NCI-H1694 (cell line): ENCODE data around the gene IL3.

Source experiments
- DNase-seq: peaks from one replicate; lab custom pipeline; 2025; lab: John Stamatoyannopoulos, UW

IL3 gene, protein sequence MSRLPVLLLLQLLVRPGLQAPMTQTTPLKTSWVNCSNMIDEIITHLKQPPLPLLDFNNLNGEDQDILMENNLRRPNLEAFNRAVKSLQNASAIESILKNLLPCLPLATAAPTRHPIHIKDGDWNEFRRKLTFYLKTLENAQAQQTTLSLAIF

DNA sequence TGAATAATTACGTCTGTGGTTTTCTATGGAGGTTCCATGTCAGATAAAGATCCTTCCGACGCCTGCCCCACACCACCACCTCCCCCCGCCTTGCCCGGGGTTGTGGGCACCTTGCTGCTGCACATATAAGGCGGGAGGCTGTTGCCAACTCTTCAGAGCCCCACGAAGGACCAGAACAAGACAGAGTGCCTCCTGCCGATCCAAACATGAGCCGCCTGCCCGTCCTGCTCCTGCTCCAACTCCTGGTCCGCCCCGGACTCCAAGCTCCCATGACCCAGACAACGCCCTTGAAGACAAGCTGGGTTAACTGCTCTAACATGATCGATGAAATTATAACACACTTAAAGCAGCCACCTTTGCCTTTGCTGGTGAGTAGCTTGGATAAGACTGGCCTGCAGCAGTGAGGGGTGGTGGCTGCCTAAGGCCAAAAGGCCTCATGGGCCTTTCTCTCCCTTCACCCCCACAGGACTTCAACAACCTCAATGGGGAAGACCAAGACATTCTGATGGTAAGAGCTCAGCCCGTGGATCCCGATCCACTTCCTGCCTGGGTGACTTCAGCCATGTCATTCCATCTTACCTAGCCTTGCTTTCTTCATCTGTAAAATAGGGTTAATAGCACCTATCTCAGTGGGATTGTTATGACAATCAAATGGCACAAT lies at the start of gene IL3:
Gene IL3 (plus strand): TSS at position 155 of the 661 bp plus-strand sequence. CDS start 52 bp downstream, at position 207.
- DNase-seq = no peak

GRCh38 chr5:132010989-132011621 lies 49.4 kb upstream of the IL3 start:
- DNase-seq = no peak

DNA sequence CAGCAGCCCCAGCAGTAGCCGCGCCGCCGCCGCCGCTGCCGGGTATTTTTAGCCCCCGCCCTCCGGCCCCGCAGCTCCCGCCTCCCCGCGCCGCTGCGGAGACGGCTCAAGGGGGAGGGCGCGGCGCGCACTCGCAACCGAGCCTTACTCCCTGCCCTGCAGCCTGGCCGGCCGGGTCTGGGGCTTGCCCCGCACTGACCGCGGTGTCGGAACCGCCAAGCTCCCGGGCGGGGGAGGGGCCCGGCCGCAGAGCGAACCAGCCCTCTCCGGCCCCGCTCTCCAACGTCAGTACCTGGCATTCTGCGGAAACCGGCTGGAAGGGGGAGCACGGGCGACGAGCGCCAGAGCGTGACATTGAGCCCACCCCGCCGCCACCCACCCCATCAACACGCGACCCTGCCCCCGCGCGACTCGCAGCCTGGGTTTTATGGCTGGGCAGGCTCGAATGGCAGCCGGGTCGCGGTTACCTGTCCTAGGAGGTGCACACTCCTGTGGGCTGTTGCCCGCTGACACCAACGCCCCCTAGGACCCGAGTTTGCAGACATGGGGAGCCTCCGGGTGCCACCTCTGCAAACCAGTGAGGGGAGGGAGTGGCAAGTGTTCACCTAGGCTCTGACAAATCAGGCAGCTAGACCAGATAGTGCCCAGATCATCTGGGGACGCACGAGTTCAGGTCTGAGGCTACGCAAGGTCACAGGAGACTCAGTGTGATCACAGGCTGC lies 48.7 kb upstream of the IL3 start, which contains the start of gene ACSL6:
Gene ACSL6 (minus strand): TSS at position 37 of the 722 bp plus-strand sequence. CDS start 105 bp downstream, outside the sequence.
- no peak for DNase-seq

- DNase-seq = no peak
Measured at GRCh38 chr5:132012371-132013005, 48.0 kb upstream of the IL3 start.

DNA sequence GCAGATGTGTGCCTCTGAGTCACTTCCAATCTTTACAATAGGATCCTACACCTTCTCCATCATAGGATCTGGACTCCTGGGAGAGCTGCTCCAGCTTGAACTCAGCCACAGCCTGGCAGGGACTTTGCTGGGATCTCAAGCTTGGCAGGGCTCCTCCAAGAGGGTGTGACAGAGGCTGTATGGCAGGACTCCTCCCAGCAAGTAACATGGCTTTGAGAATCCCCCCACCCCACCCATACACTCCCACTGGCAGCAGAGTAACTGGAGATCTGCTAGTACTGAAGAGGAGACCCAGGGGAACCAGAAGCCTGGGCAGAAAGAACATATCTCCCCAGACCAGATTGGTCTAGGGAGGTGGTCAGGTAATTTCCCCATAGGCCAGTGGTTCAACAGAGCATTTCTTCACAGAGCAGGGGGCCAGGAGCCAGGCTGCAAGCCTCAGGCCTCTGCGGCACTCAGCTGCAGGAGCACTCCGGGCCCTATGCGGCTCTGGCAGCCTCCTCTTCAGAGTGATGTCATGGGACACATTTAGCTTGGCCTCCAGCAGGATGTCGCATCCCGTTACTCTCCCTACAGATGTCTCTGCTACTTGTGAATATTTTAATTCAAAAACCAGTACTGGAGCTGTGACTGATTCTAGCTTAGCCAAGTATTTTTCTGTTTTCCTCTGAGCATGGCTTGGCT lies 47.3 kb upstream of the IL3 start:
- no peak for DNase-seq

- no peak for DNase-seq
Measured at GRCh38 chr5:132013711-132014110, 46.7 kb upstream of the IL3 start.

DNA sequence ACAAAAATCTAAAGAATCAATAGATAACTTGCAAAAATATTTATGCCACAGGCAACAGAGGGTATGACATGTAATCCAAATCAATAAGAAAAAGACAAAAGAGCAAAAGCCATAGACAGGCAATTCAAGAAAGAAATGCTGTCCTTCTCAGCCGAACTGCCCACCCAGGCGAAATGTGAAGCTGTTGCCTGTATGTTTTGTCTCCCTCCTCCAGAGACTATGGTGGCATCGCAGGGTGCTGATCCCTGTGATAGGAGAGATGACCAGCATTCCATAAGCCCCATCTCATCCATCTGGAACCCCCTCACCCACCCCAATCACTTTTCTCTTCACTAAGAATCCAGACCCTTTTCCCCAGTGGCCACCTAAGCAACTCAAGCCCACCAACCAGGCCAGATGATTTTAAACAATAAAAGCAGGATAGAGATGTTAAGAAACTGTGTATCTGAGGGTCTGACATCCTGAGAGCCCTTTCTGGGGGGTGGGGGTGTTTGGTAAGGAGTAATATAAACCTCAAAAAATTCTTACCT lies 43.7 kb upstream of the IL3 start:
- DNase-seq = no peak

DNA sequence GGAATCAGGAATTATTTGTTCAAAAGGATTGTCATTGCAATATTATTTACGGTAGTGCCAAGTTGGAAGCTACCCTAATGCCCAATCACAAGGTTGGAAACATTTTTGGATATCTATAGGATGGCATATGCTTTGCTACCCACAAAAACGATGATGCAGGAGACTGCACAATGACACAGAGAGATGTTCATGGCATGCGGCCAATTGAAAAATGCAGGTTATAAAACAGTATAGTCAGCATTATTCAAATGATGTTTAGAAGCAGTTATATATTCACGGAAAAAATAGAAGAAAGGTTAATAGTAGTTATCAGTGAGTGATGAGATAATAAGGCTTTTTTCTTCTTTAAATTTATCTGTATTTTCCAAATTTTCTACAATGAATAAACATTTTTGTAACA lies 43.1 kb upstream of the IL3 start:
- DNase-seq = peak; percentile 40

GRCh38 chr5:132017738-132018625 lies 42.5 kb upstream of the IL3 start:
- DNase-seq = no peak

DNA sequence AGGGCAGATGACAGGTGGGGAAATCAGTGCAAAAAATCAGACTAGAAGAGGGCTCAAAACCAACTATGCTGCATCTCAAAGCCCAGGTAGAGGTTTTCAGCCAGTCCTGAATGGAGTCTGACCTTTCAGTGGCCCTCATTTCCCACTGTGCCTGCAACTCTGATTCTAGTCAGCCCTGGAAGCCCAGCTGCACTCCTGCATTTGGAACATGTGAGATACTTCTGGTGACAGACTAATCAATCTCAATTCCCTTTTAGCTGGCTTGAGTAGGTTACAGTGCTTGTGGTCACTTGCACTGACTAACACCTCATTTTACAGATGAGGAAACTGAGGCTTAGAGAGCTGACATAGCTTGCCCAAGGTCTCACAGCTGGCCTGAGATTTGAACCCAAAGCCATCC lies 41.1 kb upstream of the IL3 start:
- DNase-seq = no peak

GRCh38 chr5:132019857-132020555 lies 40.4 kb upstream of the IL3 start:
- DNase-seq = no peak

DNA sequence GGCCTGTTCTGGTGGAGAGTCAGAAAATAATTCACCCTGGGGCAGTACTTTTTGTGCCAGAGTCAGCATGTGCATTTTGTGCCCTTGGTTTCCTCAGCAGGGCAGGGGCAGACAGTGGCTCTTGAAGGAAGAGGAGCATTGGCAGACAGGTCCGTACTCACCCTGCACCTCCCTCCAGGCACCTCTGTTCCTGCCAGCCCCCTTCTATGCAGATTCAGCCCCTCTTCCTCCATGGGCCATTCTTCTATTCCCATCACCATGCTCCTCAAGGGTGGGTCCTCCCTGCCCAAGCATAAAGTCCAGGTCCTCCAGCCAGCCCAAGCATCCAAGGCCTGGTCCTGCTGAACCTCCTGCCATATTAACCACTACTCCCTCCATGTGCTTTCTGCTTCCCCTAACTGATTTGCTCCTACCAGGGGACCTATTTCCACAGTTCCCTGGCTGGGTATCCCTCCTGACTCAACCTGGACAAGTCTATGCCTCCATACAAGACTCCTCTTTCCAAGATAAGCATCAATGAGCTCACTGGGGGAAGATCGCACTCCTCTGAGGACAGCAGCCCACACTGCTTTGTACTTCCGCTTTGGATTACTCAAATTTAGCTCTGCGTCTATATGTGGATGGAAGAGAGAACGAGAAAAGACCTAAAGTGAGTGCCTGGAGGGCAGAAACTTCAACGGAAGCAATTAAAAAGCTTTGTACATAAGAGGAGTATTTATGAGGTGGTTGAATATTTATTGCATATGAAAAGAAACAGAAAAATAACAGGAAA lies 39.7 kb upstream of the IL3 start:
- no peak for DNase-seq

GRCh38 chr5:132021654-132022053 lies 38.8 kb upstream of the IL3 start:
- DNase-seq = no peak

DNA sequence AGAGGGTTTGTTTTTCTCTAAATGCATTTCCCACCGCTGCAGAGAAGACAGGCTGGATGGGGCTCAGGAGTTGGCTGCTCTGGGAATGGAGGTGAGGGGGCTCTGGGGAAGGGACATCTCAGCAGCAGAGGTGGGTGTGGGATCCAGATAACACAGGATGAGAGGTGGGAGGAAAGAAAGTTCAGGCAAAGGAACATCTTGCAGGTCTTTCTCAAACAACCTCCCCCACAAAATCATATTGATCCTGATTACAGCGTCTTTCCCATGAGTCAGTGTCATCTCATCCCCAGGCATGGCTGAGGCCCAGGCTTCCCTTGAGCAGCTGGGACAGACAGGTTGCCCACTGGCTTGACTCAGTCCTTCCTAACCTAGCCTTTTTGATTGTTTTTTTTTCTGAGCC lies 37.7 kb upstream of the IL3 start:
- no peak for DNase-seq

DNA sequence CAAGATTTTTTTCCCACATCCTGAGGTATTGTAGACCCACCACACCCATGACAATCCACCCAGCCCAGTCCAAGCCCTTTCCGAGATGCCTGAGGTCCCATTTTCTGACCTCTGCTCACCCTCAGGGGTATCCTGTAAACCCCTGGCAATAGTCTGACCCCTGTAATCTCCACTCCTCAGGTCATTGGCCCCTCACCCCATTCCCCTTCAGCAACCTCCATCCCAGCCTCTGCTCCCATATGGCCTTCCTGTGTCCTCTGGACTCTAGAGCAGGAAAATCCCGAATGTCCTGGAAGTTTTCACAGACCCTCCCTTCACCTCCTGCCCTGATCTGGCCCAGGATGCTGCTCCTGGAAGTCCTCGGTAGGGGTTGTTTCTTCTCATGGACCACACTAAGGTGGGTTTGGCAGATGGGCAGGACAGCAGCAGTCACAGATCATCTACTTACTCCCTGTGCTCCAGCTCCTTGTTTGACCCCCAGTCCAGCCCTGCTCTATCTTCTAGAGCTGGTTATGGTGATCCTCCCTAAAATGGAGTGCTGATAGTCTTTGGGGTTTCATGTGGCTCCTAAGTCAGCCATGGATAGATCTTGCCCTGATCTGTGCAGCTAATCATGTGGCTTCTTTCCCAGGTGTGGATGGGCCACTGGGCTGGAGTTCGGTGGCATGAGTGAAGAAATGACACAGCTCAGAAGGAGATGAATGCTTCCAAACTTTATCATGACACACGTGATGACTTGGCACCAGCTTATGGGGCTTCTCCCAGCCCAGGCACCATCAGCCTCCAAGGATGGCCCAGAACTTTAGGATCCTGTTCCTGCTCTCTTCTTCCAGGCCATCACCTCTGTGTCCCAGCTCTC lies 37.0 kb upstream of the IL3 start:
- no peak for DNase-seq

- no peak for DNase-seq
Measured at GRCh38 chr5:132024117-132024435, 36.4 kb upstream of the IL3 start.

- no peak for DNase-seq
Measured at GRCh38 chr5:132024789-132025402, 35.6 kb upstream of the IL3 start.
